ENCODE results near the gene DDRGK1. TPM values are rescaled to one million over a fixed set of nuclear protein-coding genes. Genes with fewer than 3 reads are reported as not detected.
"Not testable (repeated sequence)": the region's sequence is repeated elsewhere in the genome, so short reads cannot be mapped to it uniquely, and the experiment has no call there.

Gene DDRGK1
- total RNA-seq, 2 donors from 2014 or later: 43.8 to 48.0 TPM

- Histone ChIP-seq H3K9me3 (no peaks in the 10 kb centered on the region), H3K36me3 (peaks cover 42% of the 10 kb centered on the region), H3K27me3 (no peaks in the 10 kb centered on the region), H3K27ac (no peak overlapping the region), H3K4me1 (no peaks in the 10 kb centered on the region), H3K4me3 (no peak overlapping the region)
- no peak for DNase-seq (ENCODE audit: low spot score)
- TF ChIP-seq CTCF (IDR thresholded peaks at IDR 0.05): no peak
Measured at GRCh38 chr20:3188823-3189413, 15.6 kb downstream of the DDRGK1 start.

GRCh38 chr20:3187861-3188260, 16.6 kb downstream of the DDRGK1 start:
- not testable (repeated sequence) for H3K27me3 ChIP-seq; H3K27ac ChIP-seq; DNase-seq (ENCODE audit: low spot score); H3K9me3 ChIP-seq; H3K4me1 ChIP-seq; H3K4me3 ChIP-seq
- H3K36me3 ChIP-seq: peaks cover 34% of the 10 kb centered on the region

- Histone ChIP-seq H3K4me1 (no peaks in the 10 kb centered on the region), H3K27ac (no peak overlapping the region), H3K4me3 (no peak overlapping the region), H3K27me3 (no peaks in the 10 kb centered on the region), H3K36me3 (no peaks in the 10 kb centered on the region), H3K9me3 (no peaks in the 10 kb centered on the region)
- no peak for DNase-seq (ENCODE audit: low spot score)
- no peak for TF ChIP-seq CTCF (IDR thresholded peaks at IDR 0.05)
Measured at GRCh38 chr20:3183896-3184612, 20.4 kb downstream of the DDRGK1 start.

DNA sequence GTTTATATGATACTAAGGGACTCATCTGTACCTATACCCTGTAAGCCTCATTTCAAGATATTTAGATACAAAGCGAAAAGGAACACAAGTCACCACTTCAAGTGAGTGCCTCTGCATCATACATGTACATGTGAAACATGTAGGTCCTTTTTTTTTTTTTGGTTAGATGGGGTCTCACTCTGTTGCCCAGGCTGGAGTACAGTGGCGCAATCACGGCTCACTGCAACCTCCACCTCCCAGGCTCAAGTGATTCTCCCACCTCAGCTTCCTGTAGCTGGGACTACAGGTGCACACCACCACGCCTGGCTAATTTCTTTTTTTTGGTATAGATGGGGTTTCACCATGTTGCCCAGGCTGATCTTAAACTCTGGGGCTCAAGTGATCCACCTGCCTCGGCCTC, 22.1 kb downstream of the DDRGK1 start:
- not testable (repeated sequence) for H3K27me3 ChIP-seq; H3K4me3 ChIP-seq; H3K27ac ChIP-seq; H3K9me3 ChIP-seq; H3K36me3 ChIP-seq; DNase-seq (ENCODE audit: low spot score); H3K4me1 ChIP-seq

DNA sequence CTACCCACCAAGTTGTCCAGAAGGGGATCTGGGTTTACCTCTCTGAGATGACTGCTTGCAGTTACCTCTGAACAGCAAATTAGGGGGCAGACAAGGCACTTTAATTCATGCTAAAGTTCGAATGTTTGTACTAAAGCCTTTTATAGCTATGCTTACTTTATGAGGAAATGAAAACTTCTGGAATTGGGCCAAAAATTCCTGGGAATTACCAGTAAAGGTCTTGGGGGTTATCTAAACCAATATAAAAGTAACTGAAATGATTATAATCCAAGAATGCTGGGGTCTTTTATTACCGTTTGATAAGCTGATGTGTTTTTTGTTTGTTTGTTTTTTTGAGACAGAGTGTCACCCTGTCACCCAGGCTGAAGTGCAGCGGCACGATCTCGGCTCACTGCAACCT, 23.2 kb downstream of the DDRGK1 start:
- DNase-seq (ENCODE audit: low spot score): no peak
- Histone ChIP-seq H3K27me3 (no peaks in the 10 kb centered on the region), H3K36me3 (no peaks in the 10 kb centered on the region), H3K9me3 (no peaks in the 10 kb centered on the region), H3K4me3 (no peak overlapping the region), H3K4me1 (no peaks in the 10 kb centered on the region), H3K27ac (no peak overlapping the region)
- no peak for TF ChIP-seq CTCF (IDR thresholded peaks at IDR 0.05)

DNA sequence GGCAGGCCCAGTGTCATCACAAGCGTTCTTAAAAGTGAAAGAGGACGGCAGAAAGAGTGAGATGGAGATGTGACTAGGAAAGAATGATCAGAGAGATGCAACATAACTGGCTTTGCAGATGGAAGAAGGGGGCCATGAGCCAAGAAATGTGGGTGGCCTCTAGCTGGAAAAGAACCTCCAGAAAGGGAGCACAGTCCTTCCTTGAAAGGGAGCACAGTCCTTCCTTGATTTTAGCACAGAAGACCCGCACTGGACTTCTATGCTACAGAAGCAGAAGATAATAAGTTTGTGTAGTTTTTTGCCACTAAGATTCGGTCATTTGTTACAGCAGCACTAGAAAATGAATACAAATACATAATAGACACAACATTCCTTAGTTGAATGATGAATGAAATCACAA, 24.2 kb downstream of the DDRGK1 start:
- no peak for DNase-seq (ENCODE audit: low spot score)
- Histone ChIP-seq H3K9me3 (no peaks in the 10 kb centered on the region), H3K27me3 (no peaks in the 10 kb centered on the region), H3K4me1 (no peaks in the 10 kb centered on the region), H3K36me3 (no peaks in the 10 kb centered on the region), H3K27ac (no peak overlapping the region), H3K4me3 (no peak overlapping the region)
- no peak for TF ChIP-seq CTCF (IDR thresholded peaks at IDR 0.05)
